Karpas-422 (cell line): ENCODE data around the gene TPD52L1. TPM values are rescaled to one million over a fixed set of nuclear protein-coding genes. Genes with fewer than 3 reads are reported as not detected.
"Not testable (repeated sequence)": the region's sequence is repeated elsewhere in the genome, so short reads cannot be mapped to it uniquely, and the experiment has no call there.

Source experiments
- DNase-seq: peaks from one replicate; pipeline ENCODE4 v3.0.0-alpha.2; 2015
- H2AFZ ChIP-seq: fragments of 200-600 bp; sonication (generic); 2 replicates; pipeline ENCODE4 v1.6.1; 2014; ENCODE audit warnings: antibody characterized with exemption, low read length, mixed read lengths
- H3K27ac ChIP-seq: fragments of 200-600 bp; sonication (generic); 2 replicates; pipeline ENCODE4 v1.5.1; 2014; ENCODE audit warnings: mild to moderate bottlenecking, low read length, moderate library complexity
- H3K27me3 ChIP-seq: fragments of 200-600 bp; sonication (generic); 2 replicates; pipeline ENCODE4 v1.6.1; 2014; ENCODE audit warnings: low read length, mixed read lengths
- H3K36me3 ChIP-seq: fragments of 200-600 bp; sonication (generic); 2 replicates; pipeline ENCODE4 v1.6.1; 2014; ENCODE audit warnings: low read length, mixed read lengths; ENCODE audit not compliant: insufficient read depth
- H3K4me1 ChIP-seq: fragments of 200-600 bp; sonication (generic); 2 replicates; pipeline ENCODE4 v1.6.1; 2014; ENCODE audit warnings: mild to moderate bottlenecking, low read length, mixed read lengths
- H3K4me2 ChIP-seq: fragments of 200-600 bp; sonication (generic); 2 replicates; pipeline ENCODE4 v1.6.1; 2014; ENCODE audit warnings: low read length, low read depth, mild to moderate bottlenecking; ENCODE audit not compliant: poor library complexity, severe bottlenecking
- H3K4me3 ChIP-seq: fragments of 200-600 bp; sonication (generic); 2 replicates; pipeline ENCODE4 v1.5.1; 2014; ENCODE audit warnings: mild to moderate bottlenecking, antibody characterized with exemption, low read length, mixed read lengths
- H3K79me2 ChIP-seq: fragments of 200-600 bp; sonication (generic); 2 replicates; pipeline ENCODE4 v1.6.1; 2014; ENCODE audit warnings: mild to moderate bottlenecking, low read length, mixed read lengths
- H3K9ac ChIP-seq: fragments of 200-600 bp; sonication (generic); 2 replicates; pipeline ENCODE4 v1.6.0; 2014; ENCODE audit warnings: low read length
- H3K9me2 ChIP-seq: fragments of 200-600 bp; sonication (generic), shearing (Covaris generic); replicated peaks from 2 replicates; pipeline ENCODE4 v1.6.0; 2014; ENCODE audit warnings: mild to moderate bottlenecking, low read length, moderate library complexity; ENCODE audit not compliant: insufficient read depth
- H3K9me3 ChIP-seq: fragments of 300-700, 200-600 bp; sonication (generic); 2 replicates; pipeline ENCODE4 v1.6.1; 2014; ENCODE audit warnings: low read length, mixed read lengths
- H4K20me1 ChIP-seq: fragments of 200-600 bp; sonication (generic); 2 replicates; pipeline ENCODE4 v1.6.1; 2014; ENCODE audit warnings: mild to moderate bottlenecking, antibody characterized with exemption, low read length, low read depth; ENCODE audit not compliant: insufficient read depth
- total RNA-seq: library from RNA; depleted of rRNA; stranded (reverse); fragments of >200 nt; shearing (Covaris generic); gene quantifications from 2 replicates; pipeline ENCODE4 v1.2.3, GENCODE V29; 2014; ENCODE audit warnings: low replicate concordance

TPD52L1 gene
- total RNA-seq, 1 experiment from 2014 or later = not detected

- H3K9ac ChIP-seq, H3K79me2 ChIP-seq, H3K4me1 ChIP-seq, H3K27ac ChIP-seq, H3K9me2 ChIP-seq, H3K4me2 ChIP-seq, H3K27me3 ChIP-seq, H3K9me3 ChIP-seq, H3K36me3 ChIP-seq, H4K20me1 ChIP-seq, H2AFZ ChIP-seq, DNase-seq, H3K4me3 ChIP-seq: not testable (repeated sequence)
Observed at GRCh38 chr6:125163339-125163738, 9.8 kb downstream of the TPD52L1 start.

- H3K4me2 ChIP-seq = no peak overlapping the region
- H3K9me2 ChIP-seq = no peaks in the 10 kb centered on the region
- no peaks in the 10 kb centered on the region for H3K79me2 ChIP-seq
- no peaks in the 10 kb centered on the region for H3K4me1 ChIP-seq
- no peak overlapping the region for H3K9ac ChIP-seq
- no peaks in the 10 kb centered on the region for H3K36me3 ChIP-seq
- no peak overlapping the region for H3K27ac ChIP-seq
- H3K4me3 ChIP-seq = no peak overlapping the region
- no peaks in the 10 kb centered on the region for H3K27me3 ChIP-seq
- H3K9me3 ChIP-seq = no peaks in the 10 kb centered on the region
- no peak for DNase-seq
- H4K20me1 ChIP-seq = no peaks in the 10 kb centered on the region
- H2AFZ ChIP-seq = no peak overlapping the region
Observed at GRCh38 chr6:125163811-125164210, 10.2 kb downstream of the TPD52L1 start.

GRCh38 chr6:125164696-125165095, 11.1 kb downstream of the TPD52L1 start:
- Histone ChIP-seq H3K9me3 (no peaks in the 10 kb centered on the region), H3K27me3 (no peaks in the 10 kb centered on the region), H3K4me1 (no peaks in the 10 kb centered on the region), H3K4me2 (no peak overlapping the region), H3K9me2 (no peaks in the 10 kb centered on the region), H3K9ac (no peak overlapping the region), H4K20me1 (no peaks in the 10 kb centered on the region), H3K36me3 (no peaks in the 10 kb centered on the region), H3K79me2 (no peaks in the 10 kb centered on the region), H3K27ac (no peak overlapping the region), H3K4me3 (no peak overlapping the region), H2AFZ (no peak overlapping the region)
- DNase-seq = no peak

GRCh38 chr6:125165256-125165655, 11.7 kb downstream of the TPD52L1 start:
- H3K79me2 ChIP-seq = no peaks in the 10 kb centered on the region
- H3K27ac ChIP-seq = no peak overlapping the region
- no peaks in the 10 kb centered on the region for H3K4me1 ChIP-seq
- no peaks in the 10 kb centered on the region for H3K27me3 ChIP-seq
- 0 out of 2 replicates have a peak overlapping the region, but pooled peaks have one; percentile 12 for H2AFZ ChIP-seq
- DNase-seq = no peak
- no peak overlapping the region for H3K9ac ChIP-seq
- H3K9me3 ChIP-seq = no peaks in the 10 kb centered on the region
- H3K36me3 ChIP-seq = no peaks in the 10 kb centered on the region
- no peak overlapping the region for H3K4me3 ChIP-seq
- no peaks in the 10 kb centered on the region for H4K20me1 ChIP-seq
- no peak overlapping the region for H3K4me2 ChIP-seq
- H3K9me2 ChIP-seq = no peaks in the 10 kb centered on the region

GRCh38 chr6:125165776-125166175, 12.2 kb downstream of the TPD52L1 start:
- Histone ChIP-seq H3K36me3 (no peaks in the 10 kb centered on the region), H3K9me3 (no peaks in the 10 kb centered on the region), H3K4me3 (no peak overlapping the region), H3K27me3 (no peaks in the 10 kb centered on the region), H3K9me2 (no peaks in the 10 kb centered on the region), H3K79me2 (no peaks in the 10 kb centered on the region), H2AFZ (no peak overlapping the region), H3K4me1 (no peaks in the 10 kb centered on the region), H3K4me2 (no peak overlapping the region), H3K27ac (no peak overlapping the region), H4K20me1 (no peaks in the 10 kb centered on the region), H3K9ac (no peak overlapping the region)
- no peak for DNase-seq

- Histone ChIP-seq H3K27ac (no peak overlapping the region), H3K9ac (no peak overlapping the region), H3K4me3 (no peak overlapping the region), H3K4me1 (no peaks in the 10 kb centered on the region), H2AFZ (no peak overlapping the region), H3K27me3 (no peaks in the 10 kb centered on the region), H3K79me2 (no peaks in the 10 kb centered on the region), H3K36me3 (no peaks in the 10 kb centered on the region), H3K4me2 (no peak overlapping the region), H3K9me2 (no peaks in the 10 kb centered on the region), H3K9me3 (no peaks in the 10 kb centered on the region), H4K20me1 (no peaks in the 10 kb centered on the region)
- no peak for DNase-seq
Observed at GRCh38 chr6:125166711-125167110, 13.1 kb downstream of the TPD52L1 start.

- H3K4me1 ChIP-seq = no peaks in the 10 kb centered on the region
- H3K4me3 ChIP-seq = no peak overlapping the region
- no peaks in the 10 kb centered on the region for H4K20me1 ChIP-seq
- no peaks in the 10 kb centered on the region for H3K9me3 ChIP-seq
- H3K4me2 ChIP-seq = no peak overlapping the region
- no peak overlapping the region for H3K9ac ChIP-seq
- H3K9me2 ChIP-seq = no peaks in the 10 kb centered on the region
- DNase-seq = no peak
- no peak overlapping the region for H3K27ac ChIP-seq
- no peaks in the 10 kb centered on the region for H3K36me3 ChIP-seq
- no peaks in the 10 kb centered on the region for H3K27me3 ChIP-seq
- H3K79me2 ChIP-seq = no peaks in the 10 kb centered on the region
- no peak overlapping the region for H2AFZ ChIP-seq
Observed at GRCh38 chr6:125167579-125167978, 14.0 kb downstream of the TPD52L1 start.

- no peak overlapping the region for H3K9ac ChIP-seq
- no peak overlapping the region for H3K27ac ChIP-seq
- H3K9me2 ChIP-seq = no peaks in the 10 kb centered on the region
- H4K20me1 ChIP-seq = no peaks in the 10 kb centered on the region
- H3K4me3 ChIP-seq = no peak overlapping the region
- H3K79me2 ChIP-seq = no peaks in the 10 kb centered on the region
- no peak for DNase-seq
- H3K27me3 ChIP-seq = no peaks in the 10 kb centered on the region
- no peaks in the 10 kb centered on the region for H3K4me1 ChIP-seq
- H3K9me3 ChIP-seq = no peaks in the 10 kb centered on the region
- no peak overlapping the region for H2AFZ ChIP-seq
- H3K4me2 ChIP-seq = no peak overlapping the region
- no peaks in the 10 kb centered on the region for H3K36me3 ChIP-seq
Observed at GRCh38 chr6:125169058-125169457, 15.5 kb downstream of the TPD52L1 start.

- no peak for DNase-seq
- no peak overlapping the region for H3K4me3 ChIP-seq
- no peak overlapping the region for H3K4me2 ChIP-seq
- H3K36me3 ChIP-seq = no peaks in the 10 kb centered on the region
- H3K9me3 ChIP-seq = no peaks in the 10 kb centered on the region
- H3K9ac ChIP-seq = no peak overlapping the region
- no peaks in the 10 kb centered on the region for H3K79me2 ChIP-seq
- no peaks in the 10 kb centered on the region for H3K4me1 ChIP-seq
- no peaks in the 10 kb centered on the region for H4K20me1 ChIP-seq
- no peak overlapping the region for H3K27ac ChIP-seq
- H2AFZ ChIP-seq = no peak overlapping the region
- H3K9me2 ChIP-seq = no peaks in the 10 kb centered on the region
- no peaks in the 10 kb centered on the region for H3K27me3 ChIP-seq
Observed at GRCh38 chr6:125169522-125169921, 15.9 kb downstream of the TPD52L1 start.
